HG02981 (cell line): ENCODE results near the gene KRT6C.

Experiments used
- ATAC-seq: cut with Tn5 transposase; IDR thresholded peaks from one replicate; pipeline ENCODE4 v1.9.1; 2021; ENCODE audit warnings: mild to moderate bottlenecking, moderate library complexity; ENCODE audit not compliant: unreplicated experiment

The KRT6C gene

DNA sequence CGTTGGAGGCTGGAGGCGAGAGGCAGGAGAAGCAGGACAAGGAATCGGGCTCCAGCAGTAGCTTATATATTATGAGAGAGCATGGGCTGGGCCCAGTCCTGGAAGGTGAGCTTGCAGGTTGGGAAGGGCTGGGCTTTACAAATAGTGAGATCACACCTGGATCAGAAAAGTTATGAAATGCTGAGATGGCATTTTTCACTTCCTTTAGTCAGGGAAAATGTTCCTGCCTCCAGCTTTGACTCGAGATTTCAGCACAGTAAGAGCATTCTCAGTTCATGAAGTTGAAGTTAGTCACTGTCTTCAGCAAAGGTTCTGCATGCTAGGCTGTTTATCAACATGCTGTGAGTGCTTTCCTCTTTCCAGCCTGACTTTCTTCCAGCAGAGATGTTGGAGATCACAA, at the start of gene KRT6C:
Gene KRT6C, minus strand, starts transcription at position 38 of the 400 bp plus-strand sequence. CDS start 68 bp downstream, outside the sequence.
- no peak for ATAC-seq

DNA sequence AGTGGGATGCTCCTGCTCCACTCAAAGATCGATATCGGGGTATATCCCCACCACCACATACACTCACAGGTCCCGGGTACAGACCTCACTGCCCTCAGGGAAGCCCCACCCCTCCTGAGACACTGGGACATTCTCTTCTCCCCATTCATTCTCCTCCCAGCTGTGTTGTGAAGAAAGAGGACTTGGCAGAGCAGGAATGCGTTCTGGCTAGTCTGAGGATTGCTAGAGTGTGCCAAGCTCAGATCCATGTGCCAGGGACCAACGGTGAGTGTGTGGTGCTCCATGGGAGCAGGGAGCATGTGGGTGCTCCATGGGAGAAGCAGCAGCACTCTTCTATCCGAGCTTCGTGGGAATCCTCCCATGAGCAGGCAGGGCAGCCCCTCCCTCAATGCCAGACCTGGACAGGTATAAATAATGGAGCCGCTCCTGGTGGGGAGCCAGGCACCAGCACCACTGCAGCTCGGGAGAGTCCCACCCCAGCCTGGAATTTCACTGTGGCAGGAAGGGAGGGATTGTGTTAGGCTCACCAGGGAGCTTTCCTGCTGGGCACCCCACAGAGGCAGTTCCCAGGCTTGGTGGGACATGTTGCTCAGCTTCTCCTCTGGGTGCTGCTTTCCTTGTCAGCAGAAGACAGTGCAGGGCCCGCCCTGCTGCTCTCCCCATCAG, 48.9 kb upstream of the KRT6C start:
- no peak for ATAC-seq

DNA sequence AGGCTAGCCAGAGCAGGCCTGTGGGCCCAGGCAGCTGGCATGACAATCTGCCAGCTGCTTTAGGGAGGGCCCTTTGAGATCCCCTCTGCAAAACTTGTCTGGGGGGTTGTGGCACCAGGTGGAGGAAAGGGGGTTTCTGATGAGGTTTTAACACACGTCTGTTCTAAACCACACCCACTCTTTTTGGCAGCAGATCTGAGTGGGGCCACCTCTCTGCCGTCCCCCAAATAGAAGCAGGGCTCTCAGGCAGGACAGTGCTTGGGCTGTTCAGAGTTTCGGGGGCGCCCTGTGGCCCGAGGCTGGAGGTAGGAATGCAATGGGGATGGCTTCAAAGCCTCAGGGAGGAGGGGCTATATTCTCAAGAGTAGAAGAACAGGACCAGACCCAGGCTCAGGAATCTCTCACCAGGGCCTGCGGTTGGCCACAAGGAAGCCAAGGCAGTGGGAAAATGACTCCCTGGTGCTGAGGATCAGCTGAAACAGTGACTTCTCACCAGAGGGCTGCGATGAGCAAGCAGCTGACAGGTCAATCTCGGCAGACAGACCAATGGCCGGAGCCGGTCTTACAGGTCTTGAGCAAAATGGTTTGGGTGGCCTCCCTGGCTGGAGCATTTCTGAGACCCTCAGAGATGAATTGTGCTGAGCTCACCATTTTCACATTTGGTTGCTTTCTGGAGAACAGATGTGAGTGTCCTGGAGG, 48.1 kb upstream of the KRT6C start:
- ATAC-seq = no peak

DNA sequence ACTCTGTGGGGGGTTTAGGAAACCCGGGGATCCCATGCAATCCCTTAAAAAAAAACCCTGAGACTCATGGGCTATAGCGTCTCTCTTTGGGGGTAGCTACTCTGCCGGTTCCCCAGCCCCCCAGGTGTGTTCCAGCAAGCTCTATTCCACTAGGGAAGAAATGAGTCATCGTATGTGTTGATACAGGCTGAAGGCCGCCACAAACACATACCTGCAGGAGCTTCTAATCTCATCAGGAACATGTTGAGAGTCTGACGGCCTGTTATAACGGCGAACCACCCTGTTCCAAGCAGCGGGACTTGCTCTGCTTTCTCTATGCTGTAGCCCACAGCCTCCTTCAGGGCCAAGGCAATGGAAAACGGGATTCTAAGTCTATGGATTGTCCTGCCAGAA, 47.6 kb upstream of the KRT6C start:
- no peak for ATAC-seq

DNA sequence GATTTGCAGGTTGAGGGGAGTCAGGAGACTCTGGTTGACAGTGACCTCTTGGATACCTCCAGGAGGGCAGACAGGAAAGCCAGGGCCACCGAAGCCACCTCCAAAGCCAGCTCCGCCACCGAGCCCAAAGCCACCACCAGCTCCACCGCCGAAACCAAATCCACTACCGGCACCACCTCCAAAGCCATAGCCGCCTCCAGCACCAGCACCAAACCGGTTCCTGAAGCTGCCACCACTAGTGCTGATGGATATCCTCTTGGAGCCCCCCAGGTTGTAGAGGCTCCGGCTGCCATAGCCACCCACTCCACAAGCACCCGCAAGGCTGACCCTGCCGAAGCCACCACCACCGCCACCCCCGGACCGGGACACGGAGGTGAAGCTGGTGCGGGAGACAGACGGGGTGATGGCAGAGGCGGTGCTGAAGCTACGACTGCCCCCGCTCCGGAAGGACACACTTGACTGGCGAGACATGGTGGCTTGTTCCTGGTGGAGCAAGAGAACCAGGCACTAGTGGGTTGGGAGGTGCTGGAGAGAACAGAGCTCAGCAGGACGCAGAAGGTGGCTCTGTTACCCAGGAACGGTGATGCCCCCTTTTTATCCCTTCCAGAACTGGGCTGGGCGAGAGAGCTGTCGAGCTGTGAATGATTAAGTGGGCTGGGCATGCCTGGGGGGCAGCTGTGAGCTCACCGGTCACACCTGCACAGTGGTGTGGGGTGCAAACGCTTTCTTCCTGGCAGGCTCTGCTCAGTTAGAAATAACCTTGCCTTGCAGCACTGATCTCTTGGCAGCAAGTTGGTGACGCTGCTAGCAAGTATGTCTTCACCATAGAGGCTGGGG, 46.4 kb upstream of the KRT6C start, which contains the start of gene KRT5:
Gene KRT5, minus strand, starts transcription at position 569 of the 837 bp plus-strand sequence. Its CDS starts 98 bp downstream, at position 471.
- ATAC-seq = no peak

DNA sequence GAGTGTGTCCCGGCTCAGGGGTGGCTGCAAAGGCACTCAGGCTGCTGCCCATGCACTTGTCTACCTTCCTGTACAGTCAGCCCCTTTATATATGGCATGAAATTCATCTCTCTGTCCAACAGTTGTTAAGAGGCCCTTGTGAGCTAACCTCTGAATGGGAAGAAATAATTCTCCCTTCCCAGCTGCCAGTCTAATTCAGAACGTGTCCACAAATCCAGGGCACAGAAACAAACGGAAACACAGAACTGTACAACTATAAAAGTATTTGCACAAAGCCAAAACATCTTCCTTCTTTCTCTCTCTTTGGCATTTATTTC, 45.7 kb upstream of the KRT6C start:
- ATAC-seq = no peak

DNA sequence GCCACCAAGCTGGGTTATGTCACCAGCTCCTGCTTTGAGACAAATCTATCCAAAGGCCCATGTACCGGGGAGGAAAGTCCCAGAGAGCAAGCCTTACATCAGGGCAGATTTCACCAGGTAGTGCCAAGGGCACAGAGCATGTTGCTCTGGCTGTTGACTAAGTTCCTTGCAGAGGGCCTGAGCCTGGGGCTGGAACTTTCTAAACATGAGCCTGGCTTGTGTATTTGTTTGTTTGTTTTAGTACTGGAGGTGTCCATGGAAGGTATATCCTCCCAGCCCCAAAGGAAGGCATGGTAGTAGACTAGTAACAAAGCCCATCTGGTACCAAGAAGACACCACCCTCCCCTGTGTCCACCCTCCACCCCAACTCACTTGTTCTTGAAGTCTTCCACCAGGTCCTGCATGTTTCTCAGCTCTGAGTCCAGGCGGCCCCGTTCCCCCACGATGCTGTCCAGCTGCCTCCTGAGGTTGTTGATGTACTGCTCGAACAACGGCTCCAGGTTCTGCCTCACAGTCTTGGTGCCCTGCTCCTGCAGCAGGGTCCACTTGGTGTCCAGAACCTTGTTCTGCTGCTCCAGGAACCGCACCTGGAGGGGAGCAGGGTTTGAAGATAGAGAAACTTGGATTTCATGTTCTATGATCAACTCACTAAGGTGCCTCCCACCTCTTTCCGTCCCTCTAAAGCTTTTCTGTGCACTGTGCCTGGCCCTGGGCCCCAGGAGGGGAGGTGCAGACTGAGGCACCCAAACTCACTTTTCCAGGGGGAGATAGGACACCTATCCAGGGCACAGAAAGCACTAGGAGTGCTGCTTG, 45.2 kb upstream of the KRT6C start:
- no peak for ATAC-seq

DNA sequence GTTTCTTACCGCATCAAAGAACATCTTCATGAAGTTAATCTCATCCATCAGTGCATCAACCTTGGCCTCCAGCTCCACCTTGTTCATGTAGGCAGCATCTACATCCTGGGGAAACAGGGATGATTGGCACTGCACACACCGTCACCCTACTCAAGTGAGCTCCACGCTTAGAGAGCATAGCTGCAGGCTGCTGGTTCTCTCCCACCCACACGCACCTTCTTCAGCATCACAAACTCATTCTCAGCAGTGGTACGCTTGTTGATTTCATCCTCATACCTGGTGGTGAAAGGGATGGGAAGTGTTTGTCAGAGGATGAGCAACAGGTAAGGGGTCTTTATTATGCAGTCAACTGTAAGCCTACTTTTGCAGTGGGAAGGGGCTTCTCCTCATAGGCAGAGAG, 44.3 kb upstream of the KRT6C start:
- ATAC-seq = no peak

DNA sequence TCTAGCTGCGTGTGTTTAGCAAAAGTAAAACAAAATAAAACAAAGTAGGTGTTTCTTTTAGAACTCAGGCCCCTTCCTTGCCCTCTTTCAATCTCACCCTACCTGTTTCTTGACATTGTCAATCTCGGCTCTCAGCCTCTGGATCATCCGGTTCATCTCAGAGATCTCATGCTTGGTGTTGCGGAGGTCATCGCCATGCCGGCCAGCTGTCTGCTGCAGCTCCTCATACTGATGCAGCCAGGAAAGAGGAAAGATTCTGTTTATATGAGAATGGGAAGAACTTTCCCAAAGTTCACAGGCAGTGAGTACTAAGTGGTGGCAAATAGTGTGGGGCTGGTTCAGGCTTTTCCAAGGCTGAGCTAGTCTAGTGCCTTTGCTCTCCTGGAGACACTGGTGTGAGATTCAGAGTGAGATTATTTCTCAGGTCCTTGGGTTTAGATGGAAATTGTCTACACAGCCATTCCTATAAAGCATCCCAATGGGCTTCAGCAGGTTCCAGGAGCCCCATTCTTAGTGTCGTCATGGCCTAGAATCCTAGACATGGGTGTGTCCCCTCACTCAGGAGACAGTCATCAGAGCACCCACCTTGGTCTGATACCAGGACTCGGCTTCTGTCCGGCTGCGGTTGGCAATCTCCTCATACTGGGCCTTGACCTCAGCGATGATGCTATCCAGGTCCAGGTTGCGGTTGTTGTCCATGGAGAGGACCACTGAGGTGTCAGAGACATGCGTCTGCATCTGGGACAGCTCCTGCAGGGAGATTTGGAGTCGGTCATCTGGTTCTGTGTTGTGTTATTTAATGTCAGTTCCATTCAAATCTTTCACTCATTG, 43.6 kb upstream of the KRT6C start:
- no peak for ATAC-seq

DNA sequence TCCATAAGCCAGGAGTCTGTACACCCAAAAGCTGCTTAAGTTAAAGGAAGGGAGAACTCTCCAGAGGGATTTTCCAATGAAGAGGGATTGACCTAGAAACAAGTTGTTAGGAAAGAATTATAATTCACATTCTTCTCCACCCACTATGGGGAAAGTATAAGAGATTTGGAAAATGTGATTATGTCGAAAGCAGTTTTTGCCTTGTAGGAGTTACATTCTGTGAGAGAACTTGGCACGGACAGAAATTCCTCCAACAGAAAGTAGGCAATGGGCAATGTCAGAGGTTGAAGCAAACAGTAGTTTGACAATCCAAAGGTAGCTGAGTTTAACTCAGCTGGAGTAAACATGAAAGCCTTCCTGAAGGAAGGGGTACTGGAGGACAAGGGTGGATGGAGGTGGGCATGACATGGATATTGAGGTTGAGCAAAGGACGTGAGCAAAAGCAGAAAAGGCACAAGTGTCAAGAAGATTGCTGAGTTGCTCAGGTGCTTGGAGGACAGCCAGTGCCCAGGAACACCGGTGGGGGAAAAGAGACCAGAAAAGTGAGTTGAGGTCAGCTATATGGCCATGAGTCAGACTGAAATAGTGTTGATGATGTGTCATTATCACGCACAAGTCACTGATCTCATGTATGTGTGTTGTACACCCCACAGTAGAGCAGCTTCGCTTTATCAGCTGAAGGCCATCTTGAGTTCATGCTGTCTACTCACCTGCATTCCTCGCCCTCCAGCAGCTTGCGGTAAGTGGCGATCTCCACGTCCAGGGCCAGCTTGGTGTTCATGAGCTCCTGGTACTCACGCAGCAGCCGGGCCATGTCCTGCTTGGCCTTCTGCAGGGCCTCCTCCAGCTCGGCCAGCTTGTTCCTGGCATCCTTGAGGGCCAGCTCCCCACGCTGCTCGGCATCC, 42.6 kb upstream of the KRT6C start:
- no peak for ATAC-seq

DNA sequence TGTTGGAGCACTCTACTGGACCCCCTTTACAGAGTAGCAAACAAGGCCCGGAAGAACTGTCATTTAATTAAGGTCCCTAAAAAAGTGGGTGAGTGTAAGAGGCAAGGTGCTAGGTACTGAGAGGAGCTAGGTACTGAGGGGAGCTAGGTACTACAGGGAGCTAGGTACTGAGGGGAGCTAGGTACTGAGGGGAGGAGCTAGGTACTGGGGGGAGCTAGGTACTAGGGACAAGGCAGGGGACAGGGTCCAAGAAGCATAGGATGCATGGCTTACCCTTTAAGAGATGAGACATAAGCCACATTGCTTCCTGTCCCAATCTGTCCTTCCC, 41.7 kb upstream of the KRT6C start:
- no peak for ATAC-seq

DNA sequence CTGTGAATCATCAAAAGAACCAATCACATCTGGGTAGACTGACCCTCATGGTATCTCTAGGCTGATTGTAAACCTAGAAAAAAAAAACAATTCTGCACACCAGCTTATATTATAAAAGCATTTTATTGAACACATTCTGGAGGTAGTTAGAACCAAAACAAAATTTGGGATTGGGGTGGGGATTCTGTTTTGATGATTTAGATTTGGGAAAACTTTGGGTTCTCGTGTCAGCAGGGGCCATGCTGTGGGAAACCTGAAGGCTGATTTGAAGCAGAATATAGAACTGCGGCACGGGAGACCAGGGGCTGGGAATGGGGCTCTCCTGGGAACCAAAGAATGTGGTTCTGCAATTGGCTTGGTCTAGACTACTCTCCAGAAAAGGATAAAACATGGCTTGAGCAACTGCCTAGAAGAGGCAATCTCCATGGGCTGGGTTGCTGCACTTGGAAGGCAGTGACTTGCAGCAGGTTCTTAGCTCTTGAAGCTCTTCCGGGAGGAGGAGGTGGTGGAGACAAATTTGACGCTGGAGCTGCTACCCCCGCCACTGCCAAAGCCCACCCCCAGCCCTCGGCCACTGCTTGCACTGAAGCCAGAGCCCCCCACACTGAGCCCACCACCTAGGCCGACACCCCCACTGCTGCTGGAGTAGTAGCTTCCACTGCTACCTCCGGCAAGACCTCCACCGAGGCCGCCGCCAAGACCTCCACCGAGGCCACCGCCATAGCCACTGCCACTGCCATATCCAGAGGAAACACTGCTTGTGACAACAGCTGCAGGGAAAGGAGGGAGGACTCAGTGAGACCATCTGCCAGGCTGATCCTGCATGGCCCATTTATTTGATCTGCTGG, 41.1 kb upstream of the KRT6C start:
- ATAC-seq = no peak

DNA sequence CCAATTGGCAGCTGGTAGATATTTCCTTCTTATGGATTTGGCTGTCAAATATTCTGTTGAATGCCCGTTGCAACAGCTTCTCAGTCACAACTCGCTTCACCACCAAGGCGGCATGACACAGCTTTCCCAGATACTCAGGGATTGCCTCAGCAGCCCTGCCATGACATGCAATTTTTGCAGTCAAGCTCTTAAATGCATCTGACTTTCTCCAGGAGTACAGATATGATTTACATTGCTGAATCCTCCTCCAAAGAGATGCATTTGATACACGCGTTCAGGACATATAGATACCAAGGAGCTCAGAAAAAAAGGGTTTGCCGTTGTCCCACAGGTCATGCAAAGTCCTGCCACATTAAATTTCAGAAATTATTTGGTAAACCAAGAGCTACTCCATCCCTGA, 40.1 kb upstream of the KRT6C start:
- ATAC-seq = no peak

DNA sequence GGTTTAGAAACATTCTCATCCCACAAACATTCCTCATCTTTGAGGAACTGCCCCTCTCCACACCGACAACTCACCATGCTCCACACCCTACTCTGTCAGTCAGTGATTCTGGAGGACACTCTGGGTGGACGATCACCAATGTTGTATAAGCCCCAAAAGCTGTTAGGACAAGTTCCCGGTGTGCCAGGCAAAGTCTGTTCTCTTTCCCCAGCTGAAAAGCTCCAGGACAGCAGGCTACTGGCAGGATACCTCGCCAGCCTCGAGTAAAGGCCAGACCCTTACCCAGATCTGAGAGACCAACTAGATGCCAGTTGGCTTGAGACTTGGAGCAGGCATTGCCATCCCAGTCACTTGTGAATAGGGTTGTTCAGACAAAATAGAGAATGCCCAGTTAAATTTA, 34.6 kb upstream of the KRT6C start:
- ATAC-seq = no peak

DNA sequence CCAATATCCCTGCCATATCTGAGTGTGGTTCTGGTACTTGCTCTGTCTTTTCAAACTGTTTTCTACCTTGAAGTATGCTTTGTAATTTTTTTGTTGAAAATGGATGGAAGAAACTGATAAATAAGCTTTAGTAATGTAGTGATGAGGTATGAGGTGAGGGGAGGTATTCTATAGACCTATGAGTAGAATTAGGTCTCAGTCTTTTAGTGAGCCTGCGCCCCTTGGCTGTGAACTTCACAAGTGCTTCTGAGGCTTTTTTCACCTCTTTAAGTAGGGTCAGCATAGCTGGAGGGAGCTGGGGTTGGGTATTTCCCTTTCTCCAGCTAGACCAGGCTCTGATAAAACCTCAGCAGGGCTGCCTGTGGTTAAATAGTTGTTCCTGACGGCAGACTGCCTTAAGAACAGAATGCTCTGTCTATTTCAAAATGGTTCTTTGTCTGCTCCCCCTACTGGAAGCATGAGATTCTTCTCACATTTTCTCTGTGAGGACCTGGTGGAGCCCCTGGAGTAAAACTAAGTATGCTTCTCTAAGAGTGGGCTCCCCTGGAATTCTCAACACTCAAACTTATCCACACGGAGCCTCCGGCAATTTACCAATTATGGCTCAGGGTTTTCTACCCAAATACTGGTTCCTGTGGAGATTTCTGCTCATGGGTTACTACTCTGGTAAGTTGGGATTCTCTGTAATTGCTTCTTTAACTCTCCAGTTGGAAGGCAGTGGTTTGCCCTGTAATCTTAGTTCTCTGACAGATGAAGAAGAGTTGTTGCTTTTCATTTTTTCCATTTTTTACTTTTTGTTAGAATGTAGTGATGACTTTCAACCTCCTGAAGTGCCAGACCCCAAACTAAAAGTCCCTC, 33.5 kb upstream of the KRT6C start:
- ATAC-seq = no peak

DNA sequence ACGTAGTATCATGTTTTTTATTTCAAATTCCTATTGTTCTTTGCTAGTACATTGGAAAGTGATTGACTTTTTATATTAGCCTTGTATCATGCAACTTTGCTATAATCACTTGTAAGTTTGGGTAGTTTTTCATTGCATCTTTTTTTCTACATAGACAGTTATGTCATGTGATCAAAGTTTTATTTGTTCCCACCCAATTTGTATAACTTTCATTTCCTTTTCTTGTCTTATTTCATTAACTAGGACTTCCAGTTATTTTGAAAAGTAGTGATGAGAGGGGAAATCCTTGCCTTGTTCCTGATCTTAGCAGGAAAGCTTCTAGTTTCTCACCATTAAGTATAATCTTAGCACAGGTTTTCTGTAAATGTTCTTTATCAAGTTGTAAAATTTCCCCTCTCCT, 29.3 kb upstream of the KRT6C start:
- no peak for ATAC-seq

DNA sequence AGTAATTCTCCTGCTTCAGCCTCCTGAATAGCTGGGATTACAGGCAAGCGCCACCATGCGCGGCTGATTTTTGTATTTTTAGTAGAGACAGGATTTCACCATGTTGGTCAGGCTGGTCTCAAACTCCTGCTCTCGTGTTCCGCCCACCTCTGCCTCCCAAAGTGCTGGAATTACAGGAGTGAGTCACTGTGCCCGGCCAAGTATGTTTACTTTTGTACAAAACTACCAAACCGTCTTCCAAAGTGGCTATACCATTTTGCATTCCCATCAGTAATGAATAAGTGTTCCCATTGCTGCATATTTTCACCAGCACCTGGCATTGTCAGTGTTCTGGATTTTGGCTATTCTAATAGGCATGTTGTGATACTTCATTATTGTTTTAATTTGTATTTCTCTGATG, 27.9 kb upstream of the KRT6C start:
- ATAC-seq = no peak
